Mucosa of rectum (tissue), 2 donors: ENCODE measurements around the gene ZCWPW1.

Experiments used
- H3K27ac ChIP-seq, 2 donors: one replicate each; pipeline ENCODE4 v1.7.0; 2013; ENCODE audit warnings: inconsistent platforms in 2 of 2, low read depth in 2 of 2, low read length in 2 of 2
- H3K27me3 ChIP-seq, 2 donors: one replicate each; pipeline ENCODE4 v1.7.0; 2013; ENCODE audit warnings: low read length in 2 of 2; ENCODE audit not compliant: control insufficient read depth in 2 of 2, insufficient read depth in 2 of 2
- H3K36me3 ChIP-seq, 2 donors: one replicate each; pipeline ENCODE4 v1.7.0; 2013; ENCODE audit warnings: low read length in 2 of 2; ENCODE audit not compliant: control insufficient read depth in 2 of 2, insufficient read depth in 2 of 2
- H3K4me1 ChIP-seq, 2 donors: one replicate each; pipeline ENCODE4 v1.7.0; 2013; ENCODE audit warnings: low read length in 2 of 2, mild to moderate bottlenecking in 1 of 2; ENCODE audit not compliant: control insufficient read depth in 2 of 2, insufficient read depth in 2 of 2
- H3K4me3 ChIP-seq, 2 donors: one replicate each; pipeline ENCODE4 v1.7.0; 2013; ENCODE audit warnings: low read length in 2 of 2
- H3K9ac ChIP-seq, 2 donors: one replicate each; pipeline ENCODE4 v1.7.0; 2013; ENCODE audit warnings: low read length in 2 of 2, low read depth in 1 of 2, mild to moderate bottlenecking in 1 of 2
- H3K9me3 ChIP-seq, 2 donors: one replicate each; pipeline ENCODE4 v1.7.0; 2013; ENCODE audit warnings: low read length in 2 of 2; ENCODE audit not compliant: control insufficient read depth in 2 of 2
- donor health status: healthy.
- donor health status: Normal muscosa, but diverticular disease.

Gene ZCWPW1

DNA sequence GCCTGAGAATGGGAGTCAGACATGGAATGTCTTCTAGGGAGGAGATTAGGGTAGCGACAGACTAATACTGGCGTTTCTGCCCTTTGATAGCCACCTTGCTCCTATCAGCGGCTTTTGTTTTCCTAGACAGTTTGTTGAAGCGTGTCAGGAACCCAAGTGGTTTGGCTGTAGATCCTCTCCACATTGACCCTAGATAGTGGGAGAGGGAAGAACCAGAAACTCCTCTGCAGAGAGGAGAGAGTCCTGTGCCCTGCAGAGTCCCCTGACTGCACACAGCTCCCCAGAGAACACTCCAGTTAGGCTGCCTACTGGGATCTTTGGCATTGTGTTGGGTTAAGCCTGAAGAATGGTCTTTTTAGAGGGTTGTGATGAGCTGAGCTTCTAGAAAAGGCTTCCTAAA lies 3.5 kb upstream of the ZCWPW1 start:
- no peak overlapping the region for H3K27ac ChIP-seq
- no peak overlapping the region for H3K9ac ChIP-seq
- H3K27me3 ChIP-seq = no peaks in the 10 kb centered on the region
- peaks cover 26 to 35% of the 10 kb centered on the region in 2 donors for H3K36me3 ChIP-seq
- peaks cover 17 to 37% of the 10 kb centered on the region in 2 donors for H3K4me1 ChIP-seq
- no peak overlapping the region for H3K4me3 ChIP-seq
- H3K9me3 ChIP-seq = no peaks in the 10 kb centered on the region

- H3K4me1 ChIP-seq = peaks cover 17 to 37% of the 10 kb centered on the region in 2 donors
- no peak overlapping the region for H3K4me3 ChIP-seq
- H3K27ac ChIP-seq = no peak overlapping the region
Observed at GRCh38 chr7:100431286-100431735, 2.8 kb upstream of the ZCWPW1 start.

DNA sequence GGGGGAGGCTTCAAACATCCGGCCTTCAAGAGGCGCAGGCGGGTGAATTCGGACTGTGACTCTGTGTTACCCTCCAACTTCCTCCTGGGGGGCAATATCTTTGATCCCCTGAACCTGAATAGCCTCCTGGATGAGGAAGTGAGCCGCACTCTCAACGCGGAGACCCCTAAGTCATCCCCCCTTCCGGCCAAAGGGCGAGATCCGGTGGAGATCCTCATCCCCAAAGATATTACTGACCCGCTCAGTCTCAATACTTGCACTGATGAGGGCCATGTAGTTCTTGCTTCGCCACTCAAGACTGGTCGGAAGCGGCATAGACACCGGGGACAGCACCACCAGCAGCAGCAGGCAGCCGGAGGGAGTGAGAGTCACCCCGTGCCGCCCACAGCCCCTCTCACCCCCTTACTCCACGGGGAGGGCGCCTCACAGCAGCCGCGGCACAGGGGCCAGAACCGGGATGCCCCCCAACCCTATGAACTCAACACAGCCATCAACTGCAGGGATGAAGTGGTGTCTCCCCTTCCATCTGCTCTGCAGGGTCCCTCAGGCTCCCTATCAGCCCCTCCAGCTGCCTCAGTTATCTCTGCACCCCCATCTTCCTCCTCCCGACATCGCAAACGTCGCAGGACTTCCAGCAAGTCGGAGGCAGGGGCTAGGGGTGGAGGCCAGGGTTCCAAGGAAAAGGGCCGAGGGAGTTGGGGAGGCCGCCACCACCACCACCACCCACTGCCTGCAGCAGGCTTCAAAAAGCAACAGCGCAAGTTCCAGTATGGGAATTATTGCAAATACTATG lies 2.2 kb upstream of the ZCWPW1 start:
- peaks cover 17 to 37% of the 10 kb centered on the region in 2 donors for H3K4me1 ChIP-seq
- no peaks in the 10 kb centered on the region for H3K9me3 ChIP-seq
- H3K27me3 ChIP-seq = no peaks in the 10 kb centered on the region
- H3K27ac ChIP-seq = peak overlapping the region; percentile 100
- H3K36me3 ChIP-seq = peaks cover 26 to 35% of the 10 kb centered on the region in 2 donors
- H3K4me3 ChIP-seq = peak overlapping the region; percentile 82 to 89
- H3K9ac ChIP-seq = peak overlapping the region; percentile 68 to 95

More at GRCh38 chr7:100431286-100431735, 2.8 kb upstream of the ZCWPW1 start:
- Histone ChIP-seq H3K9me3 (no peaks in the 10 kb centered on the region), H3K9ac (peak overlapping the region in 1 of 2 donors; percentile 68), H3K36me3 (peaks cover 26 to 35% of the 10 kb centered on the region in 2 donors), H3K27me3 (no peaks in the 10 kb centered on the region)

DNA sequence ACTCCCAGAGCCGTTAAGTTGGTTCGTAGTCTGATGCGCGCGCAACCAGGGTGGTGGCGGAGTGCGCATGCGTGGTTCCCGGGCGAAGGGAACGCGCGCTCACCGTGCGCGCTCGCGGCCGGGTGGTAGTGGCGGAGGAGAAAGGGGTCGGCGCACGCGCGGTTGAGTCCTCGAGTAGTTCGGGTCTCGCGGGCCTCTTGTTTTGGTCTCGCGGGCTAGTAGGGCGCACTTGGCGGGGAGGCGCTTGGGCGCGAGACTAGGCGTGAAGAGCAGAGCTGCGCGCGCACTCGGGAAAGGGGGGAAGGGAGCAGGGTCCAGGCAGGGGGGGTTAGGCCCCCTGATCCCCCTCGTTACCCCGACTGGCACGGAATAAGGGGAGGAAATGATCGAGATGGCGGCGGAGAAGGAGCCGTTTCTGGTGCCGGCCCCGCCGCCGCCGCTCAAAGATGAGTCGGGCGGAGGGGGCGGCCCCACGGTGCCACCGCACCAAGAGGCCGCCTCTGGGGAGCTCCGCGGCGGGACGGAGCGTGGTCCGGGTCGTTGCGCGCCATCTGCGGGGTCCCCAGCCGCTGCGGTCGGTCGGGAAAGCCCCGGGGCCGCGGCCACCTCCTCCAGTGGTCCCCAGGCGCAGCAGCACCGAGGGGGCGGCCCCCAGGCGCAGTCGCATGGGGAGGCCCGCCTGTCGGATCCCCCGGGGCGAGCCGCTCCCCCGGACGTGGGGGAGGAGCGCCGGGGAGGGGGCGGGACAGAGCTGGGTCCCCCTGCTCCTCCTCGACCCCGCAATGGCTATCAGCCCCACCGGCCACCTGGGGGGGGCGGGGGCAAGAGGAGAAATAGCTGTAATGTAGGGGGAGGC lies 1.4 kb upstream of the ZCWPW1 start, which contains the start of gene MEPCE:
Gene MEPCE (plus strand): TSS at position 195 of the 856 bp plus-strand sequence. CDS start 188 bp downstream, at position 383.
- peak within 1 kb of the TSS; percentile 95 to 100 for H3K9ac ChIP-seq
- H3K4me3 ChIP-seq = peak within 1 kb of the TSS; percentile 93 to 96
- H3K9me3 ChIP-seq = no peaks in the 10 kb centered on the region
- peaks cover 26 to 35% of the 10 kb centered on the region in 2 donors for H3K36me3 ChIP-seq
- H3K27ac ChIP-seq = peak within 1 kb of the TSS; percentile 100
- H3K27me3 ChIP-seq = no peaks in the 10 kb centered on the region
- H3K4me1 ChIP-seq = peaks cover 10 to 30% of the 10 kb centered on the region in 2 donors

DNA sequence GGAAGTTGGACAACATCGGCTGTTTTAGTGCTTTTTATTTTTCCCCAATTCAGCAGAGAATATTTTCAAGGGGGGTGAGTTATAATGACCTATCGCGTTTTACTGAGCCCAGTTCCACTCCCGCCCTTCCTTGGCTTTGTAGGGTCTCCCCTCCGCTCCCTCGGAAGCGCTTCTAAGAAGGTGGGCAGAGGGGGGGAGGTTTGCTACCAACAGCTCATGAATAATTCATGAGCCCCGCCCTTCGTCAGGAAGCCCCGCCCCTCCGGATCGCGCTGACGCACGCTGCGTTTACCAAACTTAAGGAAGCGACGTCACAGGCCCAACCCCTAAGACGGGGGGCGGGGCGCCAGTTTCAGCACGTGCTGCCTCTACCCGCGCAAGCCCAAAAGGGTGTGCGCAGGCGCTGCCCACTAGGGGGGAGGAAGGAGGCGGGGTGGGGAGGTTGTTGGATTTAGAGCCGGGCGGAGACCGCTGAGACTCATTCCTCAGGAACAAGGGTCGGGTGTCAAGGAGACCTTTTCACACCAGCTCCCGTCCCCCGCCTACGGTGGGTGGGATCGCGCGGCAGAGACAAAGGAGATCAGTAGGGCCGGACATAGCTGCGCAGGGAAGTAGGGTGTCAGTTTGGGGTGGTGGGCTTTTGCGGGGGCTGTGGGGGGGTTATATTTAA lies 599 bp upstream of the ZCWPW1 start:
- H3K27ac ChIP-seq = peak overlapping the region; percentile 100
- H3K9me3 ChIP-seq = no peaks in the 10 kb centered on the region
- no peaks in the 10 kb centered on the region for H3K27me3 ChIP-seq
- H3K9ac ChIP-seq = peak overlapping the region; percentile 95 to 100
- peaks cover 21 to 30% of the 10 kb centered on the region in 2 donors for H3K36me3 ChIP-seq
- H3K4me1 ChIP-seq = peaks cover 6 to 25% of the 10 kb centered on the region in 2 donors
- peak overlapping the region; percentile 93 to 96 for H3K4me3 ChIP-seq

DNA sequence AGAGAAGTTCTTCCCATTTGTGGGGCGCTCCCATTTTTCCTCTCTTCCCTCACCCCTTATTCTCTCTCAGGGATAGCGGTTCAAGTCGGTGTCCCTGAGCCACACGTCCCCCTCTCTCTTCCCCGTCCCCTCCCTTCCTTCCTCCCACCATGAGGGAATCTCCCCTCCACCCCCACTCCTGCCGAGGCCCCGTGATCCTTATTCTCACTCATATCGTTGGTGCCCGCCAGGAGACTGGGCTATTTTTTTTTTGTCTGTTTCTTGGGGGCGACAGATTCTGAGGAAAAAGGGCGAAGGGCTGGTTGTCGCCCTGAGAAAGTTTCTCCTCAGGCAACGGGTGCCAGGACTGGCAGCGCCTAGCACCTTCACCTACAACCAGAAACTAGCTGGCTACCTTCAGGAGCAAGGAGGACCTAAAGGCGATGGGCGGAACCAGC lies 723 bp downstream of the ZCWPW1 start:
- Histone ChIP-seq H3K4me1 (peaks cover 6 to 25% of the 10 kb centered on the region in 2 donors), H3K4me3 (peak overlapping the region; percentile 93 to 96), H3K36me3 (peaks cover 9 to 17% of the 10 kb centered on the region in 2 donors), H3K27me3 (no peaks in the 10 kb centered on the region), H3K9ac (no peak overlapping the region), H3K9me3 (no peaks in the 10 kb centered on the region), H3K27ac (peak overlapping the region; percentile 100)

DNA sequence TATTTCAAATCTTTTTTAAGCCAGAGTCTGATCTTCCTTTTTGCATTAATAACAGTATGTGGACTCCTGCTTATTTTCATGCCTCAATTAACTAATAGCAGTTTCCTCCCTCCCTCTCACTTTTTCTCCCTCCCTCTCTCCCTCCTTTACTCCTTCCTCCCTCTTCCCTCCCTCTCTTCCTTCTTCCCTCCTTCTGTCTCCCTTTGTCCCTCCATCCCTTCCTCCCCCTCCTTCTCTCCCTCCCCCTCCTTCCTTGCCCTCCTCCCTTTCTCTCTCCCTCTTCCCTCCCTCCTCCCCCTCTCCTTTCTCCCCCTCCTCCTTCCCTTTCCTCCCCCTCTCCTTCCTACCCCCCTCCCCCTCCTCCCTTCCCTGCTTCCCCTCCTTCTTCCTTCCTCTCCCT lies 2.0 kb downstream of the ZCWPW1 start:
- no peak overlapping the region for H3K9ac ChIP-seq
- no peaks in the 10 kb centered on the region for H3K9me3 ChIP-seq
- peaks cover 6 to 15% of the 10 kb centered on the region in 2 donors for H3K4me1 ChIP-seq
- H3K27me3 ChIP-seq = no peaks in the 10 kb centered on the region
- no peak overlapping the region for H3K4me3 ChIP-seq
- H3K36me3 ChIP-seq = peaks cover 4 to 6% of the 10 kb centered on the region in 2 donors
- H3K27ac ChIP-seq = no peak overlapping the region

DNA sequence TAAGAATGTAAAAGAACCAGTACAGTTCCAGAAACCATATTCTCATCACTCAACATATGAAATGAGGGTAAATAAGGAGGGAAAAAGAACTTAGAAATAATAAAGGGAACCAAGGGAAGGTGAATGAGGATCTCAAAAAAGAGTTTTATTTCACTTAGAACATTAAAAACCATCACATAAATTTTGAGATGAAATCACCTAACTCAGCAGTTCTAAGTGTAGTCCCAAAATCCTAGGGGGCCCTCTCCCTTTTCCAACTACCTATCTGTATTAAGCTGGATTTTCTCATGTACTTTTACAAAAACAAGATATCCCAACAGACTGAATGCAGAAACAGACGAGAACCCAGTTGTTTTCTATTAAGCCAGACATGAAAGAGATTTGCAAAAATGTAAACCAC lies 3.2 kb downstream of the ZCWPW1 start:
- no peak overlapping the region for H3K4me3 ChIP-seq
- H3K27ac ChIP-seq = no peak overlapping the region
- H3K4me1 ChIP-seq = peaks cover 0 to 4% of the 10 kb centered on the region in 2 donors
- H3K9ac ChIP-seq = no peak overlapping the region
- no peaks in the 10 kb centered on the region for H3K9me3 ChIP-seq
- no peaks in the 10 kb centered on the region for H3K36me3 ChIP-seq
- no peaks in the 10 kb centered on the region for H3K27me3 ChIP-seq

GRCh38 chr7:100423315-100423714 lies 5.2 kb downstream of the ZCWPW1 start:
- H3K9me3 ChIP-seq = no peaks in the 10 kb centered on the region
- H3K4me1 ChIP-seq = peaks cover 0 to 3% of the 10 kb centered on the region in 2 donors
- H3K27ac ChIP-seq = no peak overlapping the region
- no peaks in the 10 kb centered on the region for H3K36me3 ChIP-seq
- H3K27me3 ChIP-seq = no peaks in the 10 kb centered on the region
- H3K9ac ChIP-seq = no peak overlapping the region
- H3K4me3 ChIP-seq = no peak overlapping the region
